HEK293 (cell line): Measurements from ENCODE around the gene LMAN2L.

Source experiments
- BCL6B ChIP-seq: fragments of 450-650 bp; formaldehyde crosslinking; IDR thresholded peaks from 2 replicates; pipeline ENCODE4 v1.5.1; 2017; ENCODE audit warnings: missing biosample characterization, missing genetic modification characterization
- GLI2 ChIP-seq: fragments of 450-650 bp; formaldehyde crosslinking; IDR thresholded peaks from 2 replicates; pipeline ENCODE4; 2017; ENCODE audit warnings: missing biosample characterization, missing genetic modification characterization, low read depth, borderline replicate concordance
- GLIS1 ChIP-seq: fragments of 450-650 bp; formaldehyde crosslinking; IDR thresholded peaks from 2 replicates; pipeline ENCODE4 v1.5.1; 2016; ENCODE audit warnings: missing biosample characterization, missing genetic modification characterization
- GLIS2 ChIP-seq: fragments of 450-650 bp; formaldehyde crosslinking; IDR thresholded peaks from 2 replicates; pipeline ENCODE4 v1.5.1; 2016; ENCODE audit warnings: missing biosample characterization, missing genetic modification characterization
- HOXA7 ChIP-seq: sonication (generic); formaldehyde crosslinking; IDR thresholded peaks from 2 replicates; pipeline ENCODE4 v1.8.1; 2022; ENCODE audit warnings: missing genetic modification reagents, borderline replicate concordance
- KLF17 ChIP-seq: fragments of 450-650 bp; formaldehyde crosslinking; IDR thresholded peaks from 2 replicates; pipeline ENCODE4 v1.5.1; 2016; ENCODE audit warnings: missing biosample characterization, missing genetic modification characterization
- OSR2 ChIP-seq: fragments of 450-650 bp; formaldehyde crosslinking; IDR thresholded peaks from 2 replicates; pipeline ENCODE4 v1.5.1; 2016; ENCODE audit warnings: missing biosample characterization, missing genetic modification characterization
- PRDM10 ChIP-seq: fragments of 450-650 bp; formaldehyde crosslinking; IDR thresholded peaks from 2 replicates; pipeline ENCODE4 v1.5.1; 2016; ENCODE audit warnings: missing biosample characterization, missing genetic modification characterization
- SCRT2 ChIP-seq: fragments of 450-650 bp; formaldehyde crosslinking; IDR thresholded peaks from 2 replicates; pipeline ENCODE4 v1.5.1; 2016; ENCODE audit warnings: missing biosample characterization, missing genetic modification characterization
- SP3 ChIP-seq: fragments of 450-650 bp; formaldehyde crosslinking; IDR thresholded peaks from 2 replicates; pipeline ENCODE4 v1.5.1; 2016; ENCODE audit warnings: missing biosample characterization, missing genetic modification characterization
- TCF7L2 ChIP-seq: IDR thresholded peaks from 2 replicates; pipeline ENCODE4 v1.6.1; 2011; ENCODE audit warnings: low read depth, mild to moderate bottlenecking, inconsistent platforms, low read length, moderate library complexity, borderline replicate concordance
- TRIM28 ChIP-seq: IDR thresholded peaks from 2 replicates; pipeline ENCODE4 v1.6.1; 2011; ENCODE audit warnings: low read length, control low read depth, borderline replicate concordance
- ZBTB17 ChIP-seq: fragments of 450-650 bp; formaldehyde crosslinking; IDR thresholded peaks from 2 replicates; pipeline ENCODE4 v1.5.1; 2016; ENCODE audit warnings: missing biosample characterization, missing genetic modification characterization
- ZBTB20 ChIP-seq: fragments of 450-650 bp; formaldehyde crosslinking; IDR thresholded peaks from 2 replicates; pipeline ENCODE4 v1.5.1; 2016; ENCODE audit warnings: missing biosample characterization, missing genetic modification characterization
- ZBTB26 ChIP-seq: fragments of 450-650 bp; formaldehyde crosslinking; optimal IDR thresholded peaks from 2 replicates; pipeline ENCODE3; 2016; ENCODE audit warnings: missing biosample characterization, mild to moderate bottlenecking, missing genetic modification characterization
- ZBTB48 ChIP-seq: fragments of 450-650 bp; formaldehyde crosslinking; IDR thresholded peaks from 2 replicates; pipeline ENCODE4 v1.5.1; 2016; ENCODE audit warnings: missing biosample characterization, missing genetic modification characterization
- ZNF10 ChIP-seq: fragments of 450-650 bp; formaldehyde crosslinking; IDR thresholded peaks from 2 replicates; pipeline ENCODE4 v1.5.1; 2017; ENCODE audit warnings: missing biosample characterization, missing genetic modification characterization
- ZNF280C ChIP-seq: fragments of 450-650 bp; formaldehyde crosslinking; IDR thresholded peaks from 2 replicates; pipeline ENCODE4 v1.5.1; 2016; ENCODE audit warnings: missing biosample characterization, missing genetic modification characterization
- ZNF335 ChIP-seq: fragments of 450-650 bp; formaldehyde crosslinking; conservative IDR thresholded peaks from 2 replicates; pipeline ENCODE4 v1.5.1; 2016; ENCODE audit warnings: missing biosample characterization, missing genetic modification characterization
- ZNF394 ChIP-seq: fragments of 450-650 bp; formaldehyde crosslinking; IDR thresholded peaks from 2 replicates; pipeline ENCODE4 v1.5.1; 2016; ENCODE audit warnings: missing biosample characterization, missing genetic modification characterization, mild to moderate bottlenecking, moderate library complexity, borderline replicate concordance
- ZNF423 ChIP-seq: fragments of 450-650 bp; formaldehyde crosslinking; IDR thresholded peaks from 2 replicates; pipeline ENCODE4 v1.5.1; 2016; ENCODE audit warnings: missing biosample characterization, missing genetic modification characterization
- ZNF426 ChIP-seq: fragments of 450-650 bp; formaldehyde crosslinking; IDR thresholded peaks from 2 replicates; pipeline ENCODE4 v1.5.1; 2017; ENCODE audit warnings: missing biosample characterization, missing genetic modification characterization, mild to moderate bottlenecking, inconsistent platforms, moderate library complexity
- ZNF600 ChIP-seq: fragments of 450-650 bp; formaldehyde crosslinking; IDR thresholded peaks from 2 replicates; pipeline ENCODE4 v1.5.1; 2016; ENCODE audit warnings: missing biosample characterization, missing genetic modification characterization
- ZNF664 ChIP-seq: fragments of 450-650 bp; formaldehyde crosslinking; IDR thresholded peaks from 2 replicates; pipeline ENCODE4 v1.5.1; 2016; ENCODE audit warnings: missing biosample characterization, missing genetic modification characterization
- ZNF747 ChIP-seq: fragments of 450-650 bp; formaldehyde crosslinking; IDR thresholded peaks from 2 replicates; pipeline ENCODE4 v1.5.1; 2016; ENCODE audit warnings: missing biosample characterization, missing genetic modification characterization
- ZSCAN16 ChIP-seq: fragments of 450-650 bp; formaldehyde crosslinking; IDR thresholded peaks from 2 replicates; pipeline ENCODE4 v1.5.1; 2016; ENCODE audit warnings: missing biosample characterization, missing genetic modification characterization
- ZXDB ChIP-seq: fragments of 450-650 bp; formaldehyde crosslinking; IDR thresholded peaks from 2 replicates; pipeline ENCODE4 v1.5.1; 2016; ENCODE audit warnings: missing biosample characterization, missing genetic modification characterization

Gene LMAN2L

GRCh38 chr2:96762529-96763311, 22.9 kb upstream of the LMAN2L start (continued):
- TF ChIP-seq ZBTB17 (tag by site-specific recombination): peak; percentile 66; the same call in 1 of the 2 replicates
- peak; percentile 87 for TF ChIP-seq ZBTB20 (tag by site-specific recombination)
- peak; percentile 49; the same call in 1 of the 2 replicates for TF ChIP-seq GLIS1
- peak; percentile 17 for TF ChIP-seq ZNF335 (tag by site-specific recombination)
- TF ChIP-seq ZXDB: 0 out of 2 replicates have a peak, but pooled peaks have one; percentile 13
- peak; percentile 11 for TF ChIP-seq ZBTB26 (tag by site-specific recombination)
- peak; percentile 76 for TF ChIP-seq PRDM10
- no peak for TF ChIP-seq ZNF664 (tag by site-specific recombination)
- no peak for TF ChIP-seq ZNF426
- peak; percentile 93 for TF ChIP-seq SCRT2 (tag by site-specific recombination)
- no peak for TF ChIP-seq ZNF747 (tag by site-specific recombination)
- TF ChIP-seq KLF17: no peak
- no peak for TF ChIP-seq GLI2 (tag by site-specific recombination)
- no peak for TF ChIP-seq ZNF280C (tag by site-specific recombination)
- TF ChIP-seq TCF7L2: no peak
- TF ChIP-seq ZNF600 (tag by site-specific recombination): peak; percentile 10; the same call in 1 of the 2 replicates
- peak; percentile 85 for TF ChIP-seq ZNF394 (tag by site-specific recombination)
- peak; percentile 82 for TF ChIP-seq OSR2 (tag by site-specific recombination)
- TF ChIP-seq ZSCAN16 (tag by site-specific recombination): no peak
- no peak for TF ChIP-seq HOXA7 (CRISPR knock-in tag)
- peak; percentile 56; the same call in 1 of the 2 replicates for TF ChIP-seq TRIM28
- TF ChIP-seq GLIS2: peak; percentile 35; the same call in 1 of the 2 replicates
- TF ChIP-seq ZBTB48: peak; percentile 58; the same call in 1 of the 2 replicates
- TF ChIP-seq SP3: peak; percentile 22; the same call in 1 of the 2 replicates
- TF ChIP-seq ZNF10 (tag by site-specific recombination): no peak
- TF ChIP-seq ZNF423 (tag by site-specific recombination): no peak
- TF ChIP-seq BCL6B (tag by site-specific recombination): no peak
